Activated T-helper 1 cell treated with Interleukin-2 at 50 U/mL for 16 hours (primary cell): ENCODE measurements around the gene YTHDF2.
"Not testable (repeated sequence)": the region's sequence is repeated elsewhere in the genome, so short reads cannot be mapped to it uniquely, and the experiment has no call there.

ENCODE experiments used
- DNase-seq: peaks from one replicate; pipeline ENCODE4 v3.0.0-alpha.2; 2020; ENCODE audit warnings: low read depth

The YTHDF2 gene

GRCh38 chr1:28736450-28737306 lies at the start of gene YTHDF2:
YTHDF2 (plus strand) TSS chr1:28736940; CDS start chr1:28737121, 181 bp downstream.
- peak; percentile 98 for DNase-seq

- DNase-seq, result not testable (repeated sequence)
Observed at GRCh38 chr1:28691627-28692026, 45.1 kb upstream of the YTHDF2 start.

- no peak for DNase-seq
Observed at GRCh38 chr1:28703629-28704028, 33.1 kb upstream of the YTHDF2 start.

GRCh38 chr1:28716336-28716735 lies 20.4 kb upstream of the YTHDF2 start:
- DNase-seq, result no peak

- DNase-seq, result no peak
Observed at GRCh38 chr1:28718166-28718565, 18.6 kb upstream of the YTHDF2 start.

- DNase-seq, result no peak
Observed at GRCh38 chr1:28718586-28719331, 18.0 kb upstream of the YTHDF2 start.

GRCh38 chr1:28719332-28719619 lies 17.5 kb upstream of the YTHDF2 start:
- DNase-seq, result no peak

DNA sequence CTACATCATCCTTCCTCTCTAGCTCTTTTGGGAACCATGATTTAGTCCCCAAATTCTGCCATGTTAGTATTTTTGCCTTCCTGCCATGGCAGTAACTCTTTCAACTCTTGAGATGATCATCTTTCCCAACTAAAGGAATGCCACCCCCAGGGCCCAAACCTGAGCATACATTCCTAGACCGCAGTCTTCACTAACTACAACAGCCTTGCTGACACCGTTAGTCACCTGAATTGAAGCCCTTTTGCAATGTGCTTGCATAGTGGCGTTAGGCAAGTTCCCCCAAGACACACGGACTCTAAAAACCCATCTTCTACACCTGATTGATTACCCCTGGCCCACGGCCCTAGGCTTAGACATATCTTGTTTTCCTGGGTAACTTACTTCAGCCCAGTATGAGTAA lies 16.4 kb upstream of the YTHDF2 start:
- DNase-seq, result no peak

DNA sequence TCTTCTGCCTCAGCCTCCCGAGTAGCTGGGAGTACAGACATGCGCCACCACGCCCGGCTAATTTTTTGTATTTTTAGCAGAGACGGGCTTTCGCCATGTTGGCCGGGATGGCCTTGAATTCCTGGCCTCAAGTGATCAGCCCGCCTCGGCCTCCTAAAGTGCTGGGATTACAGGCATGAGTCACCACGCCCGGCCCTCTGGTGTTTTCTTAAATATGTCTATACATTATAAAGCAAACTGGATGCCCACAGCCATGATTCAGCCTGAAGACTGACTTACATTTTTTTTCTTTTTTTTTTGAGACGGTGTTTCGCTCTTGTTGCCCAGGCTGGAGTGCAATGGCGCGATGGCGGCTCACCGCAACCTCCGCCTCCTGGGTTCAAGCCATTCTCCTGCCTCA lies 14.8 kb upstream of the YTHDF2 start:
- DNase-seq, result not testable (repeated sequence)

DNA sequence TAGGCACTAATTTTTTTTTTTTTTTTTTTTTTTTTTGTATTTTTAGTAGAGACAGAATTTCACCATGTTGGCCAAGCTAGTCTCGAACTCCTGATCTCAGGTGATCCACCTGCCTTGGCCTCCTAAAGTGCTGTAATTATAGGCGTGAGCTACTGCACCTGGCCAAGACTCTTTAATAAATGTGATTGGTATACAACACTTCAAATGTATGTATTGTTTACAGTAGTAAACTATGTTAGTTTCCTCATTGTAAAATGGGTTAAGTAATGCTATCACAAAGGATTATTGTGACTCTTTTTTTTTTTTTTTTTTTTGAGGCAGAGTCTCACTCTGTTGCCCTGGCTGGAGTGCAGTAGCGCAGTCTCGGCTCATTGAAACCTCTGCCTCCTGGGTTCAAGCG lies 11.4 kb upstream of the YTHDF2 start:
- DNase-seq, result not testable (repeated sequence)

GRCh38 chr1:28735961-28736449 lies 735 bp upstream of the YTHDF2 start:
- DNase-seq, result no peak

GRCh38 chr1:28737307-28738132 lies 780 bp downstream of the YTHDF2 start:
- peak; percentile 30 for DNase-seq

DNA sequence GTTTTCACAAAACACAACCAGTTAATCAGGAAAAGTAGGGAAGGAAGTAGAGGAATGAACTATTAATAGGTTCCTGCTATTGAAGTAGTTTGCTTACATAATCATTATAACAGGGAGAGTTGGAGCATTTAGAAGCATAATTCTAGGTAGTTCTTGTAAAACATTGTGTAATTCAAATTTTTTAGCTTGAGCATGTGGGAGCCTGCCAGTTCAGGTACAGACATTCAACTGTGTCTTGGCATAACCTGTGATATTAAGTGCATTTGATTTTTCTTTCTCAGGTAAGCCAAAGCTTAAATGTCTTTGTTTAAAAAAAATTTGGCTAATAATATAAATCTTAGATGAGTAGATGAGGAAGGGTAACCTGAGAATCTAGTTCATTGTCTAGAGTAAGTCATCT lies 3.4 kb downstream of the YTHDF2 start:
- DNase-seq, result no peak

DNA sequence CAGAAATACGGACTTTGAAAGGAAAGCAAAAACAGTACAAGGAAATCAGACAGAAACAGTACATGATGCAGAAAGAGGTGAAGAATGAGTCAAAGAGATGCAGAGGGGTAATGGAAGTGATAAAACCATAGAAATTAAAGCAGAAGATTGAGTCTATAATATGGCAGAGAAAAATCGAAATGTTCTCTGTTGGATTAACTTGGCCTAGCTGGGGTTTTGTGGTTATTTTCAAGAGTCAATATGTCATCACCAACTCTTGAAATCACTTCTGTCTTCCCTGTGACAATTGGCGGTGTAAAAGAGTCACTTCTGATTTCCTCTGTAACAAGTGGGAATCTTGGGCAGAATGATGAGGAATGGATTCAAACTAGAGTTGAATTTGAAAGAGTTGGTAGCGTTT lies 7.4 kb downstream of the YTHDF2 start:
- DNase-seq, result no peak

GRCh38 chr1:28745653-28746173 lies 9.0 kb downstream of the YTHDF2 start:
- no peak for DNase-seq

DNA sequence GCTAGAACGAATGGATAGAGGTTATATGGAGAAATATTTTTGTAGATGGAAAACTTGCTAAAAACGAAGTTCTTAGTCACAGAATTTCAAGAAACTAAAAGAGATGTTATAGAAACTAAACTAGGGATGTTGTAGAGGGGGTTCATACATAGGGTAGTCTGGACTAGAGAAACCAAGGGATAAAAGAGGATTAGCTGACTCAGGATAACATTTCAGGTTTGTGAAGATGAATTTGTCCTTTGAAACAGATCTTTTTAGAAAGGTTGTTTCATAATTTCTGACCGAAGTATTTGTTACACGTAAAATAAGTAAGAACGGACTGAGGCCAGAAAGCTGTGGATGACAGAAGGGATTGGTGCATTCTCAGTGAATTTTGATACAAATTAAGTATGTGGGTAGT lies 13.6 kb downstream of the YTHDF2 start:
- DNase-seq, result no peak

DNA sequence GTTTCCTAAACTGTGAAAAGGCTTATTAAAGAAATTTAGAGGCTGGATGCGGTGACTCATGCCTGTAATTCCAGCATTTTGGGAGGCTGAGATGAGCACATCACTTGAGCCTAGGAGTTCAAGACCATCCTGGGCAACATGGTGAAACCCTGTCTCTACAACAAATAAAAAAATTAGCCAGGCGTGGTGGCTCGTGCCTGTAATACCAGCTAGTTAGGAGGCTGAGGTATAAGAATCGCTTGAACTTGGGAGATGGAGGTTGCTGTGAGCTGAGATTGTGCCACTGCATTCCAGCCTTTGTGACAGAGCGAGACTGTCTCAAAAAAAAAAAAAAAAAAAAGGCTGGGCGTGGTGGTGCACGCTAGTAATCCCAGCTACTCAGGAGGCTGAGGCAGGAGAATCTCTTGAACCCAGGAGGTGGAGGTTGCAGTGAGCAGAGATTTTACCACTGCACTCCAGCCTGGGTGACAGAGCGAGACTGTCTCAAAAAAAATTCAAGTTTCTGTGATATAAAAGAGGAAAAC lies 14.1 kb downstream of the YTHDF2 start:
- DNase-seq, result not testable (repeated sequence)

DNA sequence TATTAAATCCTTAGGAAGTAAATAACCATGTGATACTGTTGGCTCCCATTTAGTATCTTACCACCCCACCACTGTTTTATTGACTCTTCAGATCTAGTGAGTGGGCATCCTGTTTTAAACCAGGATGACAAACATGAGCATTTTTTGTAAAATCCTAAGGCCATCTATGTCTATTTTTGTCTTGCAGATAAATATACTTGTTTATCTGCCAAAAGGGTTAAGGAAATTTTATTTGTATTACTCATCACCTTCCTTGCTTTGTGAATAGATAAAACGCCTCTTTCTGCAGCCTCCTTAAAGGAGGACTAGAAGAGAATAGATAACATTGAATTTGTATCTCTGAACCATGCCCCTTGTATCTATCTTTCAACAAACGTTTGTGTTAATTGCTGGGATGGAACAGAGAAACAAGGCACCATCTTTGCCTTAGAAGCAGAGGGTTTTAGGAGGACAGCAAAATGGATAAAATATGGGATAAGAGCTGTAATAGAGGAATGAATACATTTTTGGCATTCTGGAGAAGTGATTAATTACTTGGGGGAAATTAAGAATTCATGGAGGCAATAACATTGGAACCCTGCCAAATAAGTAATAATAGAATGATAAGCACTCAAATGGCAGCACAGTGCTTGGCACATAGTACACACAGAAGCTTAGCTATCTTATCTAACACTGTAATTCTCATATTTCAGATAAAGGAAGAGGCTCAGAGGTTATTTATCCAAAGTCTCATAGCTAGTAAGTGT lies 14.7 kb downstream of the YTHDF2 start:
- DNase-seq, result no peak

GRCh38 chr1:28755701-28756100 lies 19.0 kb downstream of the YTHDF2 start:
- no peak for DNase-seq

DNA sequence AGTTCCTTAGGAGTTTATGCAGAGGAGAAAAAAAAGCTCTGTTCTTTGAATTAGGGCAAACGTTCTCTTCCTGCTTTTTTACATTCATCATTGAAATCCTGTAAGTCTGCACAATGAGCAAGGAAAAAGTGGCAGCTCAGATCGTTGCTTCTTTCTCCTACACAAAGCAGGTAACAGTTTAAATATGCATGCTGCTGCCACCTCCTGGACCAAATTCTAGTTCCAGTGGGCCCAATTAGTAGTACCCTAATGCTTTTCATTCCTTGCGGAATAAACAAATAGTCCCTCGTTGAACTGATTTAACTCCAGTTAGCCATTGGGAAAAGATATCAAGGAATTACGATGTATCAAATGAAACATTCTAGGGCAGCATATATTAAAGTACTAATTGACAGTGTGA lies 20.1 kb downstream of the YTHDF2 start:
- no peak for DNase-seq

DNA sequence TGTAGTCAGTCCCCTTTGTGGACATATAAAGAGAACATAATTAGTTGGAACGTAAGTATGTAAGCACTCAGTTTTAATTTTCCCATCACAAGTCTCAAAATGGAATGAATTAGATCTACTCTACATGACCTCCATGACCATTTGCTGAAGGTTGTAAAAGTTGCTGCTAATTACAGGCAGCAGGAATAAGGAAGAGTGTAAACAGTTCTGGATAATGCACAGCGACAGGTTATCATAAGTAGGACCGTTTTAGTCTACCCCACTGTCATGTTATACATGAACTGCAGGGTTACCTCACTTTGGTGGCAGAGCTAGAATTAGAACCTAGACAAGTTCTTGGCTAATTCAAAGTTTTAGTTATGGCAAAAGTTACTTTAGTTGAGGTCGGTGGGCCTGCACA lies 21.7 kb downstream of the YTHDF2 start:
- DNase-seq, result no peak
